Smooth muscle cell (in vitro differentiated cells): ENCODE results near the gene RYR3. TPM values are rescaled to one million over a fixed set of nuclear protein-coding genes. Genes with fewer than 3 reads are reported as not detected.

Experiments used
- DNase-seq: peaks from one replicate; lab custom pipeline; 2025; ENCODE audit not compliant: unreplicated experiment; lab: John Stamatoyannopoulos, UW
- H2AFZ ChIP-seq: fragments of 200-600 bp; sonication (generic); 2 replicates; pipeline ENCODE4 v1.6.0; 2016; ENCODE audit warnings: antibody characterized with exemption, low read depth, mild to moderate bottlenecking
- H3F3A ChIP-seq: fragments of 200-600 bp; sonication (generic); 2 replicates; pipeline ENCODE4 v1.6.0; 2017; ENCODE audit warnings: antibody characterized with exemption, low read depth
- H3K27ac ChIP-seq: fragments of 200-600 bp; sonication (generic); 2 replicates; pipeline ENCODE4 v1.5.1; 2016; ENCODE audit warnings: low read depth, mild to moderate bottlenecking
- H3K27me3 ChIP-seq: fragments of 200-600 bp; sonication (generic); 2 replicates; pipeline ENCODE4 v1.6.1; 2016; ENCODE audit warnings: low read depth, mild to moderate bottlenecking
- H3K36me3 ChIP-seq: fragments of 200-600 bp; sonication (generic); 2 replicates; pipeline ENCODE4 v1.5.1; 2016; ENCODE audit warnings: low read depth
- H3K4me1 ChIP-seq: fragments of 200-600 bp; sonication (generic); 2 replicates; pipeline ENCODE4 v1.5.1; 2016; ENCODE audit warnings: low read depth
- H3K4me2 ChIP-seq: fragments of 200-600 bp; sonication (generic); 2 replicates; pipeline ENCODE4 v1.6.0; 2016; ENCODE audit warnings: mild to moderate bottlenecking
- H3K4me3 ChIP-seq: fragments of 200-600 bp; sonication (generic); 2 replicates; pipeline ENCODE4 v1.5.1; 2016; ENCODE audit warnings: mild to moderate bottlenecking
- H3K79me2 ChIP-seq: fragments of 200-600 bp; sonication (generic); 2 replicates; pipeline ENCODE4 v1.6.0; 2016; ENCODE audit warnings: low read depth, mild to moderate bottlenecking
- H3K9ac ChIP-seq: fragments of 200-600 bp; sonication (generic); 2 replicates; pipeline ENCODE4 v1.6.0; 2016; ENCODE audit warnings: low read depth
- H3K9me3 ChIP-seq: fragments of 200-600 bp; sonication (generic); replicated peaks from 2 replicates; pipeline ENCODE4 v1.5.1; 2016; ENCODE audit warnings: low read depth
- H4K20me1 ChIP-seq: fragments of 200-600 bp; sonication (generic); 2 replicates; pipeline ENCODE4 v1.6.0; 2016; ENCODE audit warnings: low read depth
- CTCF ChIP-seq: fragments of 200-600 bp; sonication (generic); IDR thresholded peaks from 2 replicates; pipeline ENCODE4 v1.5.1; 2017; ENCODE audit warnings: borderline replicate concordance, mild to moderate bottlenecking, antibody characterized with exemption; ENCODE audit not compliant: insufficient read depth, poor library complexity, severe bottlenecking
- WGBS: methylation state at CpG from one replicate; pipeline ENCODE4 v1.1.7; 2016; ENCODE audit warnings: low lambda C conversion rate; 5-methylcytosine and 5-hydroxymethylcytosine counted together
- polyA plus RNA-seq: library from polyadenylated mRNA; unstranded; fragments of >200 nt; fragmentation: Nextera tagmentation; extraction: Ambion mirVana; gene quantifications from 2 replicates; pipeline ENCODE4 v1.2.1, GENCODE V29; 2016
- total RNA-seq: library from RNA; depleted of rRNA; stranded (reverse); fragments of >200 nt; gene quantifications from 2 replicates; pipeline ENCODE4 v1.2.3, GENCODE V29; 2014

Gene RYR3
- total and polyA plus RNA-seq, 2 experiments from 2014 or later = 0.23 to 6.2 TPM

DNA sequence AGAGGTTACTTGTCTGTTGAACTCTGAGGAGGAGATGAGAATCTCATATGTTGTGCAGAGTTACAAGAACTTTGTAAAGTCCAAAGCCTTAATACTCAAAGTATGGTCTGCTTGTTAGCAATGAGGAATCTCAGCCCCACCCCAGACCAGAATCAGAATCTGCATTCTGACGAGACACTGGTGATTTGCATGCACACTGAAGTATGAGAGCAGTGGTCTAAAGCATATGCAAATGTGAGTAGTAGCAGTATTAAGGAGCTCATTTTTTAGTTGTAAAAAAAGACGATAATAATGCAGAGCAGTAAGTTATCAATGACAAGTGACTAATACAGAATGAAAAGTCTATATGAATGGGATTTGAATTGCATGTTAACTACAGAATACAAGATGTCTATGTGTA lies 327.7 kb downstream of the RYR3 start:
- H3F3A ChIP-seq = no peaks in the 10 kb centered on the region
- no peaks in the 10 kb centered on the region for H3K36me3 ChIP-seq
- no peak for DNase-seq
- H3K4me3 ChIP-seq = no peak overlapping the region
- no peak overlapping the region for H3K27ac ChIP-seq
- H3K9me3 ChIP-seq = no peaks in the 10 kb centered on the region
- no peaks in the 10 kb centered on the region for H3K4me1 ChIP-seq
- H3K9ac ChIP-seq = no peak overlapping the region
- H4K20me1 ChIP-seq = no peaks in the 10 kb centered on the region
- H2AFZ ChIP-seq = no peak overlapping the region
- H3K4me2 ChIP-seq = no peak overlapping the region
- peaks cover 8% of the 10 kb centered on the region for H3K27me3 ChIP-seq
- H3K79me2 ChIP-seq = no peaks in the 10 kb centered on the region
- TF ChIP-seq CTCF = no peak
- WGBS = 86% methylated on average over 2 of the region's 2 CpGs

DNA sequence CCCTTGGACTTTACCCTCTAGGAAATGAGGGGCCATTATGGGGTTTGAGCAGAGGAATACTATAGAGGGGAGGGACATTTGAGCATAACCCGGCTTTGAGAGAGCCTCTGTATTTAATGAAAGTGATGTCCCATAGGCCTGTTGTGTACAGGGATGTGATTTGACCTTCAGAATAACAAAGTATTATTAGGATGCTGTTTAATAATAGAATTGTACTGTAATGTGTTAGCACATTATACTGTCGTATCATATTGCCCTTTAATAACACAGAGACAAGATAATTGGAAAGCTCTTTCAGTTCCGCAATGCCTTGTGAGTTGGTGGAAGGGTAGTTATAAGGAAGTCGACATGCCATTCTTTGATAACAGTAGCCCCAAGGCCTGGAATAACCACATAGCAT lies 328.3 kb downstream of the RYR3 start:
- no peaks in the 10 kb centered on the region for H3K79me2 ChIP-seq
- no peak overlapping the region for H3K4me3 ChIP-seq
- no peaks in the 10 kb centered on the region for H3K9me3 ChIP-seq
- H4K20me1 ChIP-seq = no peaks in the 10 kb centered on the region
- H3K27me3 ChIP-seq = peaks cover 8% of the 10 kb centered on the region
- H3K4me2 ChIP-seq = no peak overlapping the region
- no peak for TF ChIP-seq CTCF
- H3K27ac ChIP-seq = no peak overlapping the region
- 95% methylated on average over 4 of the region's 4 CpGs for WGBS
- no peak overlapping the region for H2AFZ ChIP-seq
- no peaks in the 10 kb centered on the region for H3K36me3 ChIP-seq
- no peak overlapping the region for H3K9ac ChIP-seq
- no peak for DNase-seq
- no peaks in the 10 kb centered on the region for H3K4me1 ChIP-seq
- H3F3A ChIP-seq = no peaks in the 10 kb centered on the region

DNA sequence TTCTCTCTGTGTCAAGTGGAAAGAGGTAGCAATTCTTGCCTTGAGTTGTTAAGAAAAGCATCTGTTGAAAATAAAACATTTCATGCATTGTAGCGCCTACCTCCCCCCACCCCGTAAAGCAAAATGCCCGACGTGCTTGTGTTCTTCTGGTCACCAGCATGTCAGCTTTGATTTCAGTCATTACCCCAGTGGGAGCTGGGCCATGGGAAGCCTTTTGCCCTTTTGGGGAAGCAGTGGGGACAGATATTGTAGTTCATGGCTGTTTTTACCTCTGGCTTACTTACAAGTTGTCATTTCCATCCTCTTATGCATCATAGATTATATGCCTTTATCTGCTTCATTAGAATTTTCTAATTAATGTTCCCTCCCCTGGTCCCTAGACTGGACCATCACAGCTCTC lies 328.7 kb downstream of the RYR3 start:
- H3K9ac ChIP-seq = no peak overlapping the region
- no peaks in the 10 kb centered on the region for H3K9me3 ChIP-seq
- no peaks in the 10 kb centered on the region for H4K20me1 ChIP-seq
- no peak for TF ChIP-seq CTCF
- no peak overlapping the region for H3K4me3 ChIP-seq
- no peak overlapping the region for H3K27ac ChIP-seq
- H3K79me2 ChIP-seq = no peaks in the 10 kb centered on the region
- no peak overlapping the region for H2AFZ ChIP-seq
- WGBS = 91% methylated on average over 4 of the region's 4 CpGs
- H3K36me3 ChIP-seq = no peaks in the 10 kb centered on the region
- H3K27me3 ChIP-seq = peaks cover 8% of the 10 kb centered on the region
- DNase-seq = no peak
- H3K4me1 ChIP-seq = no peaks in the 10 kb centered on the region
- no peak overlapping the region for H3K4me2 ChIP-seq
- H3F3A ChIP-seq = no peaks in the 10 kb centered on the region

GRCh38 chr15:33639978-33640377 lies 329.2 kb downstream of the RYR3 start:
- no peaks in the 10 kb centered on the region for H3K4me1 ChIP-seq
- no peak overlapping the region for H3K9ac ChIP-seq
- 83% methylated on average over 6 of the region's 6 CpGs for WGBS

More at GRCh38 chr15:33639978-33640377, 329.2 kb downstream of the RYR3 start:
- no peak for DNase-seq
- no peak overlapping the region for H2AFZ ChIP-seq
- H3K79me2 ChIP-seq = no peaks in the 10 kb centered on the region
- no peaks in the 10 kb centered on the region for H3K9me3 ChIP-seq
- H3K27me3 ChIP-seq = peaks cover 8% of the 10 kb centered on the region
- no peak overlapping the region for H3K4me3 ChIP-seq
- no peak overlapping the region for H3K4me2 ChIP-seq
- no peaks in the 10 kb centered on the region for H3F3A ChIP-seq
- no peak for TF ChIP-seq CTCF
- H3K36me3 ChIP-seq = no peaks in the 10 kb centered on the region
- H3K27ac ChIP-seq = no peak overlapping the region
- no peaks in the 10 kb centered on the region for H4K20me1 ChIP-seq
